ENCODE data around the gene NFIC.

Gene NFIC

DNA sequence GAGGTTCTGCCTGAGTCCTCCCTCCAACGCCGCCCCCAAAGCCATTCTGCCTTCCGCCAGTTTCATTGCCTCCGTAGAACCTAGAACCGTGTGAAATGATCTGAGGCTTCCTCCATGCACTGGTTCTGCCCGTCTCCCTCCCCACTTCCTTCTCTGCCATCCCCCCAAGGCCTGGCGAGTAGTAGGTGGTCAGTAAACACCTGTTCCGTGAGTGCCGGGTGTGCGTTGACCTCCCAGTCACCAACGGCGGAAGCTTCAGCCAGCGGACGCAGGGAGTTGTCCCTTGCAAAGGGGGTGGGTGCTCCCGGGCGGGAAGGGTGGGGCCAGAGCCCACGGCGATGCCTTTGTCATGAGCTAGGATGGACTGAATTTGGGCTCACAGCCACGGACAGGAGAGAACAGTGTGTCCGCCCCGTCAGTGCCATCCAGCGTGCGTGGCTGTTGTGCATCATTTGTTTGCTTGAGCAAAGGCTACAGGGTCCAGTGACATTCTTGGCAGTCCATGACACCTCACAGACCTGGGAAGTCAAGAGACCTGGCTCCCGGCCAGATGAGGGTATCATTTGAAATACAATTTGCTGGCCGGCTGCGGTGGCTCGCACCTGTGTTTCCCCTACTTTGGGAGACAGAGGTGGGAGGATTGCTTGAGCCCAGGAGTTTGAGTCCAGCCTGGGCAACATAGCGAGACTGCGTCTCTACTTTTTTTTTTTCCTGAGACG, 43.1 kb downstream of the NFIC start:
- no peaks in the 10 kb centered on the region for H3K9me3 ChIP-seq (replicated peaks; ENCODE audit: insufficient read depth, low read length)
- H3K79me2 ChIP-seq (ENCODE audit: low read length): no peaks in the 10 kb centered on the region
- H3K4me2 ChIP-seq (ENCODE audit: low read depth, low read length): no peak overlapping the region
- no peaks in the 10 kb centered on the region for H3K36me3 ChIP-seq (replicated peaks; ENCODE audit: insufficient read depth, low read length)
- no peak overlapping the region for H3K9ac ChIP-seq (ENCODE audit: low read length)
- no peaks in the 10 kb centered on the region for H4K20me1 ChIP-seq (ENCODE audit: insufficient read depth, low read length)
- H2AFZ ChIP-seq (ENCODE audit: low read length): no peak overlapping the region
- no peaks in the 10 kb centered on the region for H3F3A ChIP-seq (ENCODE audit: insufficient read depth, low read length)
- no peak for DNase-seq
- peaks cover 96% of the 10 kb centered on the region for H3K27me3 ChIP-seq (replicated peaks; ENCODE audit: insufficient read depth, low read length)
- H3K9me2 ChIP-seq (replicated peaks; ENCODE audit: insufficient read depth, low read length): no peaks in the 10 kb centered on the region
- TF ChIP-seq EZH2phosphoT487 (IDR thresholded peaks at IDR 0.05; ENCODE audit: low read length) (no peak), EZH2 (optimal IDR thresholded peaks at IDR 0.05; ENCODE audit: low read depth, low read length) (no peak)
- TF ChIP-seq, protein P1, sequence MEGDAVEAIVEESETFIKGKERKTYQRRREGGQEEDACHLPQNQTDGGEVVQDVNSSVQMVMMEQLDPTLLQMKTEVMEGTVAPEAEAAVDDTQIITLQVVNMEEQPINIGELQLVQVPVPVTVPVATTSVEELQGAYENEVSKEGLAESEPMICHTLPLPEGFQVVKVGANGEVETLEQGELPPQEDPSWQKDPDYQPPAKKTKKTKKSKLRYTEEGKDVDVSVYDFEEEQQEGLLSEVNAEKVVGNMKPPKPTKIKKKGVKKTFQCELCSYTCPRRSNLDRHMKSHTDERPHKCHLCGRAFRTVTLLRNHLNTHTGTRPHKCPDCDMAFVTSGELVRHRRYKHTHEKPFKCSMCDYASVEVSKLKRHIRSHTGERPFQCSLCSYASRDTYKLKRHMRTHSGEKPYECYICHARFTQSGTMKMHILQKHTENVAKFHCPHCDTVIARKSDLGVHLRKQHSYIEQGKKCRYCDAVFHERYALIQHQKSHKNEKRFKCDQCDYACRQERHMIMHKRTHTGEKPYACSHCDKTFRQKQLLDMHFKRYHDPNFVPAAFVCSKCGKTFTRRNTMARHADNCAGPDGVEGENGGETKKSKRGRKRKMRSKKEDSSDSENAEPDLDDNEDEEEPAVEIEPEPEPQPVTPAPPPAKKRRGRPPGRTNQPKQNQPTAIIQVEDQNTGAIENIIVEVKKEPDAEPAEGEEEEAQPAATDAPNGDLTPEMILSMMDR (IDR thresholded peaks at IDR 0.05; ENCODE audit: low read length): no peak
- H3K4me3 ChIP-seq (ENCODE audit: low read length): no peak overlapping the region
- no peaks in the 10 kb centered on the region for H3K4me1 ChIP-seq (ENCODE audit: low read length)
- no peak overlapping the region for H3K27ac ChIP-seq (ENCODE audit: low read length)

DNA sequence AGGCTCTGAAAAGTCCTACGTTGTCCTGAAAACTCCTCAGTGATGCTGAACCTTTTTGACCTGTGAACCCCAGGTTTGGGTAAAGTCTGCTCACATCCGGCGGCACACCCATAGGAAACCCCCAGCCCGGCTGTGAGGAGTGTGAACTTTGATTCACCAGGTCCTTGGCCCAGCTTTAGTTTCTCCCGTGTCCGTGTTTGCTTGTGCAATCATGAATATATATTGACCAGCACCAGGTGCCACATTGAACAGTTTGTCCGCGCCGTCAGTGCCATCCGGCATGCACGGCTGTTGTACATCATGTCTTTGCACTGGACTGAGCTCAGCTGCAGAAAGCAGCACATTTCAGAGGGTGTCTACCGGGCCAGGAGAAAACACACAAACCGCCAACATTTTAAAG, 45.3 kb downstream of the NFIC start:
- no peaks in the 10 kb centered on the region for H4K20me1 ChIP-seq (ENCODE audit: insufficient read depth, low read length)
- no peaks in the 10 kb centered on the region for H3K4me1 ChIP-seq (ENCODE audit: low read length)
- no peak overlapping the region for H3K27ac ChIP-seq (ENCODE audit: low read length)
- H3K79me2 ChIP-seq (ENCODE audit: low read length): no peaks in the 10 kb centered on the region
- H3K9me2 ChIP-seq (replicated peaks; ENCODE audit: insufficient read depth, low read length): no peaks in the 10 kb centered on the region
- no peak overlapping the region for H3K9ac ChIP-seq (ENCODE audit: low read length)
- no peaks in the 10 kb centered on the region for H3K9me3 ChIP-seq (replicated peaks; ENCODE audit: insufficient read depth, low read length)
- H3K36me3 ChIP-seq (replicated peaks; ENCODE audit: insufficient read depth, low read length): no peaks in the 10 kb centered on the region
- TF ChIP-seq, protein P1 (IDR thresholded peaks at IDR 0.05; ENCODE audit: low read length): no peak
- TF ChIP-seq EZH2phosphoT487 (IDR thresholded peaks at IDR 0.05; ENCODE audit: low read length) (no peak), EZH2 (optimal IDR thresholded peaks at IDR 0.05; ENCODE audit: low read depth, low read length) (no peak)
- H2AFZ ChIP-seq (ENCODE audit: low read length): no peak overlapping the region
- H3K4me2 ChIP-seq (ENCODE audit: low read depth, low read length): no peak overlapping the region
- peaks cover 93% of the 10 kb centered on the region for H3K27me3 ChIP-seq (replicated peaks; ENCODE audit: insufficient read depth, low read length)
- no peaks in the 10 kb centered on the region for H3F3A ChIP-seq (ENCODE audit: insufficient read depth, low read length)
- DNase-seq: no peak
- H3K4me3 ChIP-seq (ENCODE audit: low read length): no peak overlapping the region

DNA sequence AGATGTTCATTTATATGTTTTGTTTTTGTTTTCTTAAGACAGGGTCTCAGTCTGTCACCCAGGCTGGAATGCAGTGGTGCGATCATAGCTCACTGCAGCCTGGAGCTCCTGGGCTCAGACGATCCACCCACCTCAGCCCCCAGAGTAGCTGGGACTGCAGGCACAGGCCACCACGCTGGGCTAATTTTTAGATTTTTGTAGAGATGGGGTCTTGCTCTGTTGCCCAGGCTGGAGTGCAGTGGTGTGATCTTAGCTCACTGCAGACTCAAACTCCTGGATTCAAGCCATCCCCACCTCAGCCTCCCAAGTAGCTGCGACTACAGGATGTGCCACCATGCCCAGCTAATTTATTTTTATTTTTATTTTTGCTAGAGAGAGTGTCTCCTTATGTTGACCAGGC, 45.7 kb downstream of the NFIC start:
- Histone ChIP-seq H3K4me2 (ENCODE audit: low read depth, low read length) (no peak overlapping the region), H3K9me3 (replicated peaks; ENCODE audit: insufficient read depth, low read length) (no peaks in the 10 kb centered on the region), H4K20me1 (ENCODE audit: insufficient read depth, low read length) (no peaks in the 10 kb centered on the region), H3K4me3 (ENCODE audit: low read length) (no peak overlapping the region), H3K36me3 (replicated peaks; ENCODE audit: insufficient read depth, low read length) (no peaks in the 10 kb centered on the region), H3K9me2 (replicated peaks; ENCODE audit: insufficient read depth, low read length) (no peaks in the 10 kb centered on the region), H3K27ac (ENCODE audit: low read length) (no peak overlapping the region), H3F3A (ENCODE audit: insufficient read depth, low read length) (no peaks in the 10 kb centered on the region), H3K27me3 (replicated peaks; ENCODE audit: insufficient read depth, low read length) (peaks cover 90% of the 10 kb centered on the region), H3K79me2 (ENCODE audit: low read length) (no peaks in the 10 kb centered on the region), H2AFZ (ENCODE audit: low read length) (no peak overlapping the region), H3K4me1 (ENCODE audit: low read length) (no peaks in the 10 kb centered on the region), H3K9ac (ENCODE audit: low read length) (no peak overlapping the region)
- TF ChIP-seq, protein P1 (IDR thresholded peaks at IDR 0.05; ENCODE audit: low read length): no peak
- no peak for TF ChIP-seq EZH2 (optimal IDR thresholded peaks at IDR 0.05; ENCODE audit: low read depth, low read length)
- TF ChIP-seq EZH2phosphoT487 (IDR thresholded peaks at IDR 0.05; ENCODE audit: low read length): no peak
- DNase-seq: no peak

Data from MM.1S (cell line).